Testis (tissue), 2 donors: ENCODE data around the gene TP53.

Experiments used
- POLR2A ChIP-seq: fragments of 450-650 bp; IDR thresholded peaks from one replicate; pipeline ENCODE4 v1.6.1; 2017; ENCODE audit warnings: antibody characterized with exemption, mild to moderate bottlenecking, moderate library complexity
- TF ChIP-seq, protein P1 (sequence below), 3 experiments: fragments of 450-650 bp in 2 of 3; fragments of 200-600 bp in 1 of 3; sonication (generic) in 1 of 3; IDR thresholded peaks; one replicate each; pipeline ENCODE4 v1.5.1; 2016 to 2019; ENCODE audit warnings: antibody characterized with exemption in 3 of 3, mild to moderate bottlenecking in 2 of 3, moderate library complexity in 1 of 3

DNA sequence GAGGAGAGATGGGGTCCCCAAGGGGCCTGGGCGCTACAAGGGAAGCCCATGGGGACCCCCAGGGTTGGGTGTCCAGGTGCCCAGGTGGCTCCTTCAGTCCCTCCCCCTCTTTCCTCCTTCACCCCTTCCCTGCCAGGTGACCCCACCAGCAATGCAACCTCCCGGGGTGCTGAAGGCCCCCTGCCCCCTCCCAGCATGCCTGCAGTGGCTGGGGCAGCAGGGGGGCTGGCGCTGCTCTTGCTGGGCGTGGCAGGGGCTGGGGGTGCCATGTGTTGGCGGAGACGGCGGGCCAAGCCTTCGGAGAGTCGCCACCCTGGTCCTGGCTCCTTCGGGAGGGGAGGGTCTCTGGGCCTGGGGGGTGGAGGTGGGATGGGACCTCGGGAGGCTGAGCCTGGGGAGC is 21.7 kb upstream of the TP53 start:
- TF ChIP-seq, protein P1, sequence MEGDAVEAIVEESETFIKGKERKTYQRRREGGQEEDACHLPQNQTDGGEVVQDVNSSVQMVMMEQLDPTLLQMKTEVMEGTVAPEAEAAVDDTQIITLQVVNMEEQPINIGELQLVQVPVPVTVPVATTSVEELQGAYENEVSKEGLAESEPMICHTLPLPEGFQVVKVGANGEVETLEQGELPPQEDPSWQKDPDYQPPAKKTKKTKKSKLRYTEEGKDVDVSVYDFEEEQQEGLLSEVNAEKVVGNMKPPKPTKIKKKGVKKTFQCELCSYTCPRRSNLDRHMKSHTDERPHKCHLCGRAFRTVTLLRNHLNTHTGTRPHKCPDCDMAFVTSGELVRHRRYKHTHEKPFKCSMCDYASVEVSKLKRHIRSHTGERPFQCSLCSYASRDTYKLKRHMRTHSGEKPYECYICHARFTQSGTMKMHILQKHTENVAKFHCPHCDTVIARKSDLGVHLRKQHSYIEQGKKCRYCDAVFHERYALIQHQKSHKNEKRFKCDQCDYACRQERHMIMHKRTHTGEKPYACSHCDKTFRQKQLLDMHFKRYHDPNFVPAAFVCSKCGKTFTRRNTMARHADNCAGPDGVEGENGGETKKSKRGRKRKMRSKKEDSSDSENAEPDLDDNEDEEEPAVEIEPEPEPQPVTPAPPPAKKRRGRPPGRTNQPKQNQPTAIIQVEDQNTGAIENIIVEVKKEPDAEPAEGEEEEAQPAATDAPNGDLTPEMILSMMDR (IDR thresholded peaks at IDR 0.05) = no peak
- TF ChIP-seq POLR2A = no peak
